Measurements from ENCODE around the gene CLOCK. TPM values are rescaled to one million over a fixed set of nuclear protein-coding genes. Genes with fewer than 3 reads are reported as not detected.

Gene CLOCK
- total and polyA plus RNA-seq, 10 of the 15 experiments (the other 5 are each of a cell fraction or from before 2014, with no cell fraction given) = 2.8 to 11.7 (median 10.4) TPM

- FAIRE-seq (no peak), DNase-seq (ENCODE audit: low read depth, low spot score) (no peak), ATAC-seq (no peak)
- in situ Hi-C loops (cut with MboI) = no loop called here
- H3K4me1 ChIP-seq (ENCODE audit: control insufficient read depth, insufficient read depth, low read length) = no peaks in the 10 kb centered on the region
- no peak for TF ChIP-seq SP1 (IDR thresholded peaks at IDR 0.05; ENCODE audit: low read depth, low read length)
- TF ChIP-seq, protein P1, sequence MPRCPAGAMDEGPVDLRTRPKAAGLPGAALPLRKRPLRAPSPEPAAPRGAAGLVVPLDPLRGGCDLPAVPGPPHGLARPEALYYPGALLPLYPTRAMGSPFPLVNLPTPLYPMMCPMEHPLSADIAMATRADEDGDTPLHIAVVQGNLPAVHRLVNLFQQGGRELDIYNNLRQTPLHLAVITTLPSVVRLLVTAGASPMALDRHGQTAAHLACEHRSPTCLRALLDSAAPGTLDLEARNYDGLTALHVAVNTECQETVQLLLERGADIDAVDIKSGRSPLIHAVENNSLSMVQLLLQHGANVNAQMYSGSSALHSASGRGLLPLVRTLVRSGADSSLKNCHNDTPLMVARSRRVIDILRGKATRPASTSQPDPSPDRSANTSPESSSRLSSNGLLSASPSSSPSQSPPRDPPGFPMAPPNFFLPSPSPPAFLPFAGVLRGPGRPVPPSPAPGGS (IDR thresholded peaks at IDR 0.05; ENCODE audit: borderline replicate concordance, insufficient read depth, low read depth, low read length, poor library complexity, severe bottlenecking) = no peak
- no peak for TF ChIP-seq SREBF2 (IDR thresholded peaks at IDR 0.05; ENCODE audit: low read length)
- TF ChIP-seq ZBTB40 (IDR thresholded peaks at IDR 0.05; ENCODE audit: borderline replicate concordance) = no peak
- no peak for TF ChIP-seq IKZF1 (conservative IDR thresholded peaks at IDR 0.05)
- no peak for TF ChIP-seq JUNB (IDR thresholded peaks at IDR 0.05)
- TF ChIP-seq ESRRA (IDR thresholded peaks at IDR 0.05; ENCODE audit: low read length) = no peak
- TF ChIP-seq, protein P2, sequence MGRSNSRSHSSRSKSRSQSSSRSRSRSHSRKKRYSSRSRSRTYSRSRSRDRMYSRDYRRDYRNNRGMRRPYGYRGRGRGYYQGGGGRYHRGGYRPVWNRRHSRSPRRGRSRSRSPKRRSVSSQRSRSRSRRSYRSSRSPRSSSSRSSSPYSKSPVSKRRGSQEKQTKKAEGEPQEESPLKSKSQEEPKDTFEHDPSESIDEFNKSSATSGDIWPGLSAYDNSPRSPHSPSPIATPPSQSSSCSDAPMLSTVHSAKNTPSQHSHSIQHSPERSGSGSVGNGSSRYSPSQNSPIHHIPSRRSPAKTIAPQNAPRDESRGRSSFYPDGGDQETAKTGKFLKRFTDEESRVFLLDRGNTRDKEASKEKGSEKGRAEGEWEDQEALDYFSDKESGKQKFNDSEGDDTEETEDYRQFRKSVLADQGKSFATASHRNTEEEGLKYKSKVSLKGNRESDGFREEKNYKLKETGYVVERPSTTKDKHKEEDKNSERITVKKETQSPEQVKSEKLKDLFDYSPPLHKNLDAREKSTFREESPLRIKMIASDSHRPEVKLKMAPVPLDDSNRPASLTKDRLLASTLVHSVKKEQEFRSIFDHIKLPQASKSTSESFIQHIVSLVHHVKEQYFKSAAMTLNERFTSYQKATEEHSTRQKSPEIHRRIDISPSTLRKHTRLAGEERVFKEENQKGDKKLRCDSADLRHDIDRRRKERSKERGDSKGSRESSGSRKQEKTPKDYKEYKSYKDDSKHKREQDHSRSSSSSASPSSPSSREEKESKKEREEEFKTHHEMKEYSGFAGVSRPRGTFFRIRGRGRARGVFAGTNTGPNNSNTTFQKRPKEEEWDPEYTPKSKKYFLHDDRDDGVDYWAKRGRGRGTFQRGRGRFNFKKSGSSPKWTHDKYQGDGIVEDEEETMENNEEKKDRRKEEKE (IDR thresholded peaks at IDR 0.05) = no peak
- TF ChIP-seq EZH2 (IDR thresholded peaks at IDR 0.05; ENCODE audit: borderline replicate concordance, control insufficient read depth, low read depth, low read length) = no peak
- TF ChIP-seq EP300 (IDR thresholded peaks at IDR 0.05; ENCODE audit: borderline replicate concordance in 1 of 2, control insufficient read depth in 1 of 2, low read depth in 2 of 2, low read length in 2 of 2) = no peak
- TF ChIP-seq WRNIP1 (IDR thresholded peaks at IDR 0.05; ENCODE audit: borderline replicate concordance, low read depth, low read length) = no peak
- no peak for TF ChIP-seq POLR2AphosphoS2 (IDR thresholded peaks at IDR 0.05; ENCODE audit: low read depth, low read length)
- POLR2A ChIA-PET = no interaction called here
- no peak overlapping the region for H3K4me3 ChIP-seq
- 100% methylated on average over 1 of the region's 1 CpG for WGBS (ENCODE audit: insufficient coverage, insufficient replicate concordance, low lambda C conversion rate, missing lambda C conversion rate)
- H2AFZ ChIP-seq (ENCODE audit: control insufficient read depth, low read depth, low read length) = no peak overlapping the region
- peaks cover 2 to 25% of the 10 kb centered on the region in 2 experiments for H3K36me3 ChIP-seq (ENCODE audit: control insufficient read depth in 2 of 2, insufficient read depth in 2 of 2, low read length in 1 of 2)
- H3K27ac ChIP-seq (ENCODE audit: control insufficient read depth, insufficient read depth) = no peak overlapping the region
- intact Hi-C loops (cut with micrococcal nuclease; ENCODE audit: unreplicated experiment) = loop anchor here (5.0 to 10.0 kb wide), 2 partner anchors 99 to 287 kb away; partner anchors contain the start of gene CLOCK
- H3K9ac ChIP-seq (ENCODE audit: control insufficient read depth, insufficient read depth, low read length) = no peak overlapping the region
- SMC1A ChIA-PET (ENCODE audit: uncharacterized antibody, unreplicated experiment) = interaction anchor here (1.1 to 1.3 kb wide), 2 partner anchors 15 to 57 kb away, joined by 3 to 4 read pairs; no protein-coding TSS in a partner anchor
- H3K9me3 ChIP-seq (replicated peaks; ENCODE audit: control insufficient read depth, insufficient read depth, low read length) = no peaks in the 10 kb centered on the region
- no peaks in the 10 kb centered on the region for H3K79me2 ChIP-seq (ENCODE audit: control insufficient read depth, insufficient read depth, low read length)
- no peaks in the 10 kb centered on the region for H3K27me3 ChIP-seq (replicated peaks in 1 of 2; ENCODE audit: control insufficient read depth in 2 of 2, insufficient read depth in 2 of 2, low read length in 1 of 2)
- no peaks in the 10 kb centered on the region for H4K20me1 ChIP-seq (ENCODE audit: control insufficient read depth, insufficient read depth)
- BruUV-seq (replicated peaks) = no TSS peak
- CTCF ChIA-PET = interaction anchor here (0.8 to 1.6 kb wide), 2 partner anchors 39 to 102 kb away, joined by 3 to 6 read pairs; partner anchors contain the start of gene SRD5A3
- RAD21 ChIA-PET (ENCODE audit: unreplicated experiment) = no interaction called here
- no peak overlapping the region for H3K4me2 ChIP-seq (ENCODE audit: control insufficient read depth, insufficient read depth)
These were observed 98.9 kb downstream of the CLOCK start for GRCh38 chr4:55447831-55448230.
